C4-2B (cell line): ENCODE results near the gene KANTR.

Experiments
- H3K27ac ChIP-seq: fragments of 450-650 bp; 2 replicates; pipeline ENCODE4 v1.5.1; 2017
- CTCF ChIP-seq: fragments of 450-650 bp; conservative IDR thresholded peaks from 2 replicates; pipeline ENCODE4 v1.5.1; 2017; ENCODE audit warnings: mild to moderate bottlenecking
- ZFX ChIP-seq: fragments of 450-650 bp; IDR thresholded peaks from 2 replicates; pipeline ENCODE4 v1.6.1; 2017

The KANTR gene

GRCh38 chrX:53073115-53073586 is 20.8 kb upstream of the KANTR start:
- H3K27ac ChIP-seq: peak overlapping the region; percentile 81
- TF ChIP-seq ZFX: no peak
- TF ChIP-seq CTCF: no peak

GRCh38 chrX:53075011-53075410 is 18.9 kb upstream of the KANTR start:
- TF ChIP-seq ZFX: no peak
- no peak for TF ChIP-seq CTCF
- H3K27ac ChIP-seq: no peak overlapping the region

DNA sequence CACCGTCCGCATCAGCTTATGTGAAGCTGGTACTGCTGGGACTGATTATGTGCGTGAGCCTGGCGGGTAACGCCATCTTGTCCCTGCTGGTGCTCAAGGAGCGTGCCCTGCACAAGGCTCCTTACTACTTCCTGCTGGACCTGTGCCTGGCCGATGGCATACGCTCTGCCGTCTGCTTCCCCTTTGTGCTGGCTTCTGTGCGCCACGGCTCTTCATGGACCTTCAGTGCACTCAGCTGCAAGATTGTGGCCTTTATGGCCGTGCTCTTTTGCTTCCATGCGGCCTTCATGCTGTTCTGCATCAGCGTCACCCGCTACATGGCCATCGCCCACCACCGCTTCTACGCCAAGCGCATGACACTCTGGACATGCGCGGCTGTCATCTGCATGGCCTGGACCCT is 17.3 kb upstream of the KANTR start:
- TF ChIP-seq ZFX (no peak), CTCF (no peak)
- H3K27ac ChIP-seq: no peak overlapping the region

- TF ChIP-seq ZFX (no peak), CTCF (no peak)
- H3K27ac ChIP-seq: no peak overlapping the region
Observed at GRCh38 chrX:53077207-53078197, 16.4 kb upstream of the KANTR start.

DNA sequence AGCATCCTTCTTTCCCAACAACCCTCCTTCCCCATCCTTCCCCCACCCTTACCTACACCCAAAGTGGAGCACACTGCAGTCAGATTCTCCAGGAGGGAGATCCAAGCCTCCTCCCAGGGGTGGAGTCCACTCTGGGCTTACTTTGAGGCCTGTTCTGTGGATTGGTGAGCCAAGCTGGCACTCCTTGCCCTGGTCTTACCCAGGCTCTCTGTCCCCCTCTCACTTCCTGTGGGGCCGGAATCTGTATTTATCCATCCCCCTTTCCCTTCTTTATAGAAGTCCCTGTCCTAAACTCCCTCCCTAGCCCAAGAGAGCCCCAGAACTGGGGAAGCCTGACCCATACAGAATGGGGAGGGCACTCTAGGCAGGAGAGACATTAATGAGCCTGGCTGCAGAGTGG is 15.0 kb upstream of the KANTR start:
- H3K27ac ChIP-seq: no peak overlapping the region
- TF ChIP-seq ZFX (no peak), CTCF (no peak)

DNA sequence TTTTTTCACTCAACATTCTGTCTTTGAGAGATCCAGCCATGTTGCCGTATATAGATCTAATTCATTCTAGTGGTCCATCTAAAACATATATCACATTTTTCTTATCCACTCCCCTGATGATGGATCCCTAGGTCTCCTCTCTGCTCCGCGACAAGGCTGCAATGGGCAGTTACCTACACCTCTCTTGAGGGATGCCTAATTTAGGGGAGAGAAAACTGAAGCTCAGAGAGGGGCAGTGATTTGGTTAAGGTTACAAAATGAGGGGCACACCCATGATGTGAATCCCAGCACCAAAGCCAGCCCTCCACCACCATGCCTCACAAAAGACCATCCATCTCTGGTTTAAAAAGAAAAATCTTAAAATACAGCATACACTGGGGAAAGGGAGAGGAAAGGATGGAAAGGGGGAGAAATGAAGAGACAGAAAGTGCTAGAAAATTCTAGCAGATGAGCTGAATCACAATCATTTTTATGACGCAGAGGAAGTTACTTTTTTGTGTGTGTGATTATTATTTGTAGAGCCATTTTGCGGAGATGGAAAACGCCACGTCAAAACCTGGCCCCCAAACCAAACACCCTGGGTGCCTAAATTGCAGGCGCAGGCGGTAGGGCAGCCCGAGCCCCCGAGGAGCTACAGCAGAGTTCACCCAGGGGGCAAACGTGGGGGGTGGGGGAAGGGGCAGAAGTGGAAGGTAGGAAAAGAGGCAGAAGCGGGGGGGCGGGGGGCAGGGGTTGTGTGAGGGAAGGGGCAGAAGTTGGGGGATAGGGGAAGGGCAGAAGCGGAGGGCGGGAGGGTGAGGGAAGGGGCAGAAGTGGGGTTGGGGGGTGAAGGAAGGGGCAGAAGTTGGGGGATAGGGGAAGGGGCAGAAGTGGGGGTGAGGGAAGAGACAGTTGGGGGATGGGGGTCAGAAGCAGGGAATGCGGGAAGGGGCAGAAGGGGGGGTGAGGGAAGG is 13.0 kb upstream of the KANTR start:
- peak overlapping the region; percentile 89 for H3K27ac ChIP-seq
- TF ChIP-seq CTCF: no peak
- TF ChIP-seq ZFX: no peak
